DMS153 treated with DMSO at 0.1 percent for 48 hours (cell line): ENCODE measurements around the gene USH1G.
"Not testable (repeated sequence)": the region's sequence is repeated elsewhere in the genome, so short reads cannot be mapped to it uniquely, and the experiment has no call there.

Experiments
- DNase-seq: peaks from one replicate; lab custom pipeline; 2025; ENCODE audit not compliant: unreplicated experiment; lab: John Stamatoyannopoulos, UW

Gene USH1G

DNA sequence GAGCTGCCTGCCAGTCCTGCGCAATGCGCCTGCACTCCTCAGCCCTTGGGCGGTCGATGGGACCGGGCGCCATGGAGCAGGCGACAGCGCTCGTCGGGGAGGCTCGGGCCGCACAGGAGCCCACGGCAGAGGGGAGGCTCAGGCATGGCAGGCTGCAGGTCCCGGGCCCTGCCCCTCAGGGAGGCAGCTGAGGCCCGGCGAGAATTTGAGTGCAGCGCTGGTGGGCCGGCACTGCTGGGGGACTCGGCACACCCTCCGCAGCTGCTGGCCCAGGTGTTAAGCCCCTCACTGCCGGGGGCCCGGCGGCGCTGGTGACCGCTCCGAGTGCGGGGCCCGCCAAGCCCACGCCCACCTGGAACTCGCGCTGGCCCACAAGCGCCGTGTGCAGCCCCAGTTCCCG lies 16.0 kb downstream of the USH1G start:
- no peak for DNase-seq

DNA sequence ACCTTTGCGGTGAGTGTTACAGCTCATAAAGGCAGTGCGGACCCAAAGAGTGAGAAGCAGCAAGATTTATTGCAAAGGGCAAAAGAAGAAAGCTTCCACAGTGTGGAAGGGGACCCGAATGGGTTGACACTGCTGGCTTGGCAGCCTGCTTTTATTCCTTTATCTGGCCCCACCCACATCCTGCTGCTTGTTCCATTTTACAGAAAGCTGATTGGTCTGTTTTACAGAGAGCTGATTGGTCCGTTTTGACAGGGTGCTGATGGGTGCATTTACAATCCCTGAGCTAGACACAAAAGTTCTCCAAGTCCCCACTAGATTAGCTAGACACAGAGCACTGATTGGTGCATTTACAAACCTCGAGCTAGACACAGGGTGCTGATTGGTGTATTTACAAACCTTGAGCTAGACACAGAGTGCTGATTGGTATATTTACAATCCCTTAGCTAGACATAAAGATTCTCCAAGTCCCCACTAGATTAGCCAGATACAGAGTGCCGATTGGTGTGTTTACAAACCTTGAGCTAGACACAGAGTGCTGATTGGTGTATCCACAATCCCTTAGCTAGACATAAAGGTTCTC lies 16.8 kb downstream of the USH1G start:
- DNase-seq: not testable (repeated sequence)

DNA sequence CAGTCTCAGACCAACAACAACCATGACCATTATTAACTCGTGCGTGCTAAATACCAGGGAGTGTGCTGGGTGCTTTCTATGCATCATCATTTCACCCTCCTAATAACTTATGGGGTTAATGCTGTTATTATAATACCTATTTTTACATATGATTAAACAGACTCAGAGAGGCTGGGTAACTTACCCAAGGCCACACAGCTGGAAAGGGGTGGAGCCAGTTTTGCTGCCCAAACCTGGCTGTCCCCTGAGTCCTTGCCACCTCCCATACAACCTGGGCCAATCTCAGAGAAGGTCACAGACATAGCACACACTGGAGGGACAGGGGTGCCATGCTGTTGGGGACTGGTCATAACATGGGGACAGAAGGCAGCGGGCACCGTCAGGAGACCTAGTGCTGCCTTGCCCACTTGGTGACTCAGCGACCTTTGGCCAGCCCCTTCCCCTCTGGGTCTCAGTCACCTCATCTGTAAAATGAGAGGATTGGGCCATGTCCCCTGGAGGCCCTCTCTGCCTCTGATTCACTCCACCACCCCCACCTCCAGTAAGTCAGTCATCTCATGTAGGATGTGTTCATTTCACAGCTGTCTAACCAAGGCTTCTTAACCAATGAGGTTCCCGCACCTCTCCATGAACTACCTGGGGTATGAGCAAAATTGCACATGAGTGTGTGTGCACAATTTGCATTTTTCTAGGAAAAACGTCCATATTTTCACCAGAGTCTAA lies 18.2 kb downstream of the USH1G start:
- no peak for DNase-seq

DNA sequence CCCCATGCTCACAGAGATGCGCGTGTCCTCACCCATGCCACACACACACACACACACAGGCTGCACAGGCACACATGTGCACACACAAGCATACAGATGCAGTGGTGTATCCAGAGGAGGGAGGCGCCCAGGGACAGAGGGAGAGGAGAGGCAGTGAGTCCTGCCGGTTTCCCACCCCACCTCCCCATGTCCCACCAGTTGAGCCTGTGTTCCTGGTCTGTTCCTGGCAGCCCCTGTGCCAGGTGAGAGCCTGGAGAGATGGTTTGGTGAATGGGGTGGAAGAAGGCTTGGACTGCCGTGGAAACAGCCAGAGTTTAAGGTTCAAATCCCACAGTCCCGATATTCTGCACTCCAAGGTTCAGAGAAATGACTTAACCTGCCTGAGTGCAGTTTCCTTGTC lies 19.4 kb downstream of the USH1G start:
- DNase-seq: no peak

DNA sequence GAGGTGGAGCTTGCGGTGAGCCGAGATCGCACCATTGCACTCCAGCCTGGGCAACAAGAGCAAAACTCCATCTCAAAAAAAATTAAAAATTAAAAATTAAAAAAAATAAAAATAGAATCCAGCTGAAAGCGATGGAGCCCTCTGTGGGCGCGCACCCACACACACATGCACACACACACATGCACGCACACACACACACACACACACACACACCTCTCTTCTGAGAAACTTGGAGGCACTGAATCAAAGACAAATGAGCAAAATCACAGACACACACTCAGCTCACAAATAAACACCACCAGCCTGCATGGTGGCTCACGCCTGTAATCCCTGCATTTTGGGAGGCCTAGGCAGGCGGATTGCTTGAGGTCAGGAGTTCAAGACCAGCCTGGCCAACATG lies 20.0 kb downstream of the USH1G start:
- DNase-seq: no peak

DNA sequence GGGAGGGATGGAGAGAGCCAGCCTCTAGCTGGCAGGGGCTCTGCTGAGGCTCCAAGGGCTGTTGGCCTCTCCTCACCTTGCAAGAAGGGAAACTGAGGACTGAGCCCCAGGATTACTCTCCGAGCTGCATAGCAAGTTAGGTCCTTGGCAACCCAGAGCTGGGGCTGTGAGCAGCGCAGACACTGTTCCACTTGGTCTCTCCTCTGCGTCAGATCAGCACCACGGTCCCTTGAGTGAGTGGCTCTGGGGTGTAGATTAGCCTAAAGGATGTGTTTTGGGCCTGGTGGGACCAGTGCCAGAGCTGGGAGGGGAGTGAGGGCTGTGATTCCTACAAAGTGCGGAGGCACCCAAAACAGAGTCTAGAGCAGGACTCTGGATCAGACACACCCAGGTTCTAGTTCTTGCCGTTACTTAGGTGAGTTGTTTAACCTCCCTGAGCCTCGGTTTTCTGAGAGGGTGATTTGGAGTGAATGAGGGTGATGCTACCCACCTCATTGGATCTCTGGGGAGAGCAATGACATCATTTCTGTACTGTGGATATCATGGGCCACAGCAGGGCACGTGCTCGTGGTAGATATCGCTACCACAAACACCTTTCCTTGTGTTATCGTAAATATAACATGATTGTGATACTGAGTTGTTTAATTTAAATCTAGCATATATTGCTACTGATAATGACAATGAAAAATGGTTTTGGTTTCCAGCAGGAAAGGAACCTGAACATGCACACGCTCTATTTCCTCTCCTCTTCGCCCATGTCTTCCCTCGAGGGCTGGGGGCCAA lies 21.5 kb downstream of the USH1G start:
- no peak for DNase-seq

DNA sequence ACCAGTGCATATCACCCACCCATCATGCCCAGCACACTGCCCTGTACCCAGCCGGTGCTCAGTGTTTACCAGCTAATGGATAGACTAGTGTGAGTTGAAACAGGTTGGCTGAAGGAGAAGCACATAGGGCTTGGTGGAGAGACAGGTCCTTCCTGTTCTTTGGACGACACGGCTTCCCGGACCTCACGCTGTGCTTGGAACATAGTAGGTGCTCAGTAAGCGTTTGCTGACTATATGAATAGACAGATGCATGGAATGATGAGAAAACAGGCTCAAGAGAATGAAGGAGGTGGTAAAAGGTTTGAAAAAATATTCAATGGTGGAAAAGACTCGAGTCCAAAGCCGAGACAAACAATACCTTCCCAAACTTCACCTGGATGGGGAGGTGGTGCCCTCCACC lies 22.8 kb downstream of the USH1G start:
- no peak for DNase-seq

DNA sequence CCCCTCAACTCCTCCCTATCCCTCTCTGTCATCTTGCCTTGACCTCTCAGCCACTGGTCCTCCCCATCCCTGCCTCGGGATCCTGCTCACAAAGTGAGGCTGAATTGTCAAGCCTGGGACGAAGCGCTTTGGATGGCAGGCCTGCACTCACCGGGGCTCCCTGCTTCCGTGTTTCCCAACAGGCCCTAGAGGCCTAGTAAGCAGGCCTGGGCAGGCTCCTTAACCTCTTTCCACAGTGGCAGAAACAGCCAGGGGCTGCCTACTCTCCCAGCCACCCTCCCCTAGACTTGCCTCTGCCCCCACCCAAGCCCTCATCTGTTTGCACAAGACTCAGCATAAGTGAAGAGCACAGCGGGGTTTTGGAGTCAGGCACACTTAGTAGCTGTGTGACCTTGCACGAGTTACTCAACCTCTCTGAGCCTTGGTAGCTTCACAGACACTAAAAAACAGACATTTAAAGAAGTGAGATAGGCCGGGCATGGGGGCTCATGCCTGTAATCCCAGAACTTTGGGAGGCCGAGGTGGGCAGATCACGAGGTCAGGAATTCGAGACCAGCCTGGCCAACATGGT lies 24.6 kb downstream of the USH1G start:
- DNase-seq: no peak

DNA sequence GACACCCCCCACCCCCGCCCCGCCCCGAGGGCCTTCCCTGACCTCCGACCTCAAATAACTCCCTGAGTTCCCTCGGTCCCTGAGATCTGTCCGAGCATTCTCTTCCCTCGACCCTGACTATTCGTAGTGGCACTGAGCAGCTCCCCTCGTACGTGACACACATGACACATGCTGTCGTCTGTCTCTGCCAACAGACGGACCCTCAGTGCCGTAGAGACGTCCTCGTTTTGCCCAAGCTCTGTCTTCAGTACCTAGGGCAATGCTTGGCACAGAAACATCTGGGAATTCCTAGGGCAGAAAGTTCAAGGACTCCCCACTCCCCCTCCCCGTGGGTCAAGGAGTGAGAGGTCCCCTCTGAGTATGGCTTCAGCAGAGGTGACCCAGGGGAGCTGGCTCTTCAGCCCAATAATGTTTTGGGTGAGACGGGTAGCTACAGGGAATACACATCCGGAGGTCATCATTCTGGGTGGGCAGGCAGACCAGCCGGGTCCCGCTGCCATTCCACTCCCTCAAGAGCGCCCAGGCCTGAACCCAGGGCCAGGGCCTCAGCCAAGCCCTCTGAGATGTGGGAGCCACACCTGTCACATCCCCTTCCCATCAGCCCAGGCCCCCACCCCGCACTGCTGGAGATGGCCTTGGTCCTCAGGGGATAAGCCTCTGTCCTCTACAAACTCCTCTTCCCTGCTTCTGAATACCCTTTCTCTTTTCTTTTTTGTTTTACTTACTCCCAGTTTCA lies 29.0 kb downstream of the USH1G start:
- no peak for DNase-seq

DNA sequence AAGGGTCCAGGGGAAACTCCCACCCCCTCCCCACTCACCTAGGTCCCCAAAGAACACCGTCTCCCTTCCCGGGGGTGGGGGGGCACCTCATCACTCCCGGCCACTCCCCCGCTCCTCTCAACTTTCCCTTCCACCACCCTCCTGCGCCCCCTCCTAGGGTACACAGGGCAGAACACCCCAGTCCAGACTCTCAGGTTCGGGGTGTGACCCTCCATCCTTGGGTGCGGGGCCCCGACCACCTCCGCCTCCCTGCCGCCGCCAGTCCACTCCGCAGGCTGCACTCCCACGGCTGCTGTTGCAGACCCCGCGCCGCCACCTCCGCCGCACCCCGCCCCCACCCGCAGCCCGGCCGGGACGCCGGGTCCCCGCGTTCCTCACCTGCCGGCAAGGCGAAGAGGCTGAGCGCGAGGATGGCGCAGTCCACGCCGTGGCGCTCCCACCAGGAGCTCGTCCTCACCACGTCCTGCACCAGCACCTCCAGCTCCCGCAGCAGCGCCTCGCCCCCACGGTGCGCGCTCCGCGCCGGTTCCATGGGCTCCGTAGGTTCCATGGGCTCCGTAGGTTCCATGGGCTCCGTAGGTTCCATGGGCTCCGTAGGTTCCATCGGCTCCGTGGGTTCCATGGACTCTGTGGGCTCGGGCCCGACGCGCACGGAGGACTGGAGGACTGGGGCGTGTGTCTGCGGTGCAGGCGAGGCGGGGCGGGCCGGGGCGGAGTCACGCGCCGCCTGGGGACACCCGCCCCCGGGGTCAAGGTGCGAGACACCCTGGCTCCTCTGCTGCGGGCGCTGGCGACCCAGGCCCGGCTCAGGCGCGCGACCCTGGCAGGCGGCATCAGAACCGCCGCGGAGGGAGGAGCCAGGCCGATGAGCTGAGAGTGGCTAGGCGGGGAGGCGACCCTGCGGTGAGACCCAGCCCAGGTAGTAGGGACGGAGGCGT lies 29.8 kb downstream of the USH1G start, which contains the start of gene FADS6:
Gene FADS6, minus strand, starts transcription at position 660 of the 938 bp plus-strand sequence. Its CDS starts 38 bp downstream, at position 622.
- no peak for DNase-seq

DNA sequence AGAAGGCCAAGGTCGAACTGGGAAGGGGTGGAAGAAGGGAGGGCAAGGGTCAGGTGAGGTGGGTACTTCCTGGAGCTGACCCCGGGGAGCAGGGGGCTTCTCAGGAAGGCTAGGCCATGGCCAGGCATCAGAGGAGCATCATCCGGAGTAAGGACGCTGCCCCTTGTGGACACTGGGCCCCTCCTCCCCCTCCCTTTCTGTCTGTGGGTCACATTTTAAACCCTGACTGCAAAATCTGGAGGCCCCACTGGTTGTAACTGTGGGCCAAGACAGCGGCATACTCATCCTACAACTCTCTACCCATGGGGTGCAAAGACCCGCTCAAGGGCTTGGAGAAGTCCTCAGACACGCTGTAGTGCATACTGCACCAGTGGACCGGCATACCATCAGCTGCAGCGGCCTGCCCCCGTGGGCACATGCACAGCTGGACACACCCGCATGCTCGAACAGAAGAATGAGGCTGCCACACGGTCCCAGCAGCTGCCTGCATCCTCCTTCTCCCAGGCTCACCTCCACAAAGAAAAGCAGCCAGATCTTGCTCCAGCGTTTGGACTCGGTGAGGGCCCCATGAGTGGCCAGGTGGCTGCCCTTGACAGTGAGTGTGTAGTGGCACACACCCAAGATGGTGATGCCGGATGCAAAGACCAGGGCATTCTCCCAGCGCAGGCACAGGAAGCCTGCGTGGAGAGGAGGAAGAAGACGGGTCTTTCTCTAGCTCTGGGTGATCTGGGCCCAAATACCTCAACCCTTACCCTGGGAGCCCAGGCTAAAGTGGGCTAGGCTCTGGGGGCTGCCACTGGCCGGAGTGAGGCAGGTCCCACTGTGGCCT lies 30.8 kb downstream of the USH1G start:
- DNase-seq: no peak

DNA sequence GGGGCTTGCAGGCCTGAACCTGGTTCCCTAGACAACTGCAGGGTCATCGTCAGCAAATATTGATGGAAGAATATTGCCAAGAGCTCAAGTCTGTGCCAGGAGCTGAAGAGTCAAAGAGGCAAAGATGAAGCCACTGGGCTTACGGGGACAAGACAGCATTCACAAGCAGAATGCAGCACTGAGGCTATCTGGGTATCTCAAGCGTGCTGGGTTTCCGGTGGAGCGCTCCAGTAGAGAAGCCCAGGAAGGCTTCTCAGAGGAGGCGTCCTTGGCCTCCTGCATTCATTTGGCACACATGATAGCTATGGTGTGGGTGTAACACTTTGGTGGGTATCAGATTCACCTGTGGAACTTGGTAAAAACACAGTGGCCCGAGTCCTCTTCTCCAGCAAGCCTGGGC lies 32.5 kb downstream of the USH1G start:
- no peak for DNase-seq

DNA sequence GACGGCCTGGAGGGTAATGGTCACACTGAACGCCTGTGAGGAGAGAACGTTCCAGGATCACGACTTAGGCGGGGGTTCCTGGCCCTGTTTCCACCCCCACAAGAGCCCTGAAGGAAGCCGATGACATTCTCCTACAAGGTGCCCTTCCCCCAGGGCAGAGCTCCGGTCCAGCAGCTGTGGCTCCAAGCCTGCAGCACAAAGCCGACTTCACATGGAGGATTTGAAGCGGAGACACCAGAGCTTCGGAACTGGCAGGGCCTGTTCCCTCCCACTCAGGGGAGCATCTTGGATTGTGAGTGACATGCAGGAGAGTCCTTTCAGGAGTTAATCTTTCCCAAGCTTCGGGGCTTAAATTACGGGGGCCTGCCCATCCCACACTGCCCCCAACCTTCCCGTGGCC lies 34.6 kb downstream of the USH1G start:
- DNase-seq: no peak

DNA sequence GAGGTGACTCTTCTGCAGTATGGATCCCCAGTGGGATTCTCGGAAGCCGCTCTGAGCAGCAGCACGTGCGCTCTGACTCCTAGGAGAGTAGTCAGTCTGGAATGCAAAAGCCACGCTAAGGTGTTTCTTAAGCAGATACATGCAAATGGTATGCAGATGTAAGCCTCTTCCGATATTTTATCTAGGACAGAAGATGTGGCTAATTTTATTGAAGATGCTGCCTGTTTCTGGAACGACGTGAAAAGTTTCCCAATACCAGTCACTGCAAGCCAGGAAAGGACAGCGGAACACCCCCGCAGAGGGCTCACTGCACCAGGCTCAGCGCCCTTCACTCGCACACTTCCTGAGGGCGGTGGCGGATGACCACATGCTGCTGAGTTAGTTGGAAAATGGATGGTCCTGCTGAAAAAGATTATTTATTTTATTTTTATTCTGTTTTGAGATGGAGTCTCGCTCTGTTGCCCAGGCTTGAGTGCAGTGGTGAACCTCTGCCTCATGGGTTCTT lies 39.8 kb downstream of the USH1G start:
- no peak for DNase-seq

DNA sequence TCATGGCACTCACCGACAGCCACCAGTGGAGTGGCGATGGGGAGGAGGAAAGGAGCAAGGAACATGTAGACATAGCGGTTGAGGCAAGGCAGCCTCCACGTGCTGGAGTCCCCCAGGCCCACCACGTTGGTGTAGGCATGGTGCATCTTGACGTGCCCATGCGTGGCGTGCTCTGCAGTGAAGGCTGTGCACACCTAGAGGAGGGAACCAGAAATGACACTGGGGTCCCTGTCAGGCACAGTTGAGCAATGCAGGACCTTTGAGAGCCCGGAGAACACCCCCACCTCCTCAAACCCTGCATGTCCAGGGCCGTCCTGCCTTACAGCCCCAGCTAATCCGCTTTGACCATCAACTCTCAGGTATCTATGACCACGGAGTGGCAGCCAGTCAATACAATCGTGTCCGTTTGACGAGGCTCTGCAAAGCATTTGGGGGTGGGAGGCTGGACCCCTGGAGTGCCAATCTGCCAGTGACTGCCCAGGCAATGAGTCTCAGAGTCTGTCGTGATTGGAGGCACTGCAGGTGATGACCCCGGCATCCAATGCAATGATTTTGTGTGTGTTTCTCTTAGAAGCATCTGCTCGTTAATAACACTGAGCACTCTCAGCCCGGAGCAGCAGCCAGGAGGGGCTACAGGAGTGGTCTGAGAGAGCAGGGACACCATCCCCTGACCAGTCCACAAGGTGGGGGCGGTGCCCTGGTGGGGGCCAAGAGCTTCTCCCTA lies 40.4 kb downstream of the USH1G start:
- DNase-seq: no peak

DNA sequence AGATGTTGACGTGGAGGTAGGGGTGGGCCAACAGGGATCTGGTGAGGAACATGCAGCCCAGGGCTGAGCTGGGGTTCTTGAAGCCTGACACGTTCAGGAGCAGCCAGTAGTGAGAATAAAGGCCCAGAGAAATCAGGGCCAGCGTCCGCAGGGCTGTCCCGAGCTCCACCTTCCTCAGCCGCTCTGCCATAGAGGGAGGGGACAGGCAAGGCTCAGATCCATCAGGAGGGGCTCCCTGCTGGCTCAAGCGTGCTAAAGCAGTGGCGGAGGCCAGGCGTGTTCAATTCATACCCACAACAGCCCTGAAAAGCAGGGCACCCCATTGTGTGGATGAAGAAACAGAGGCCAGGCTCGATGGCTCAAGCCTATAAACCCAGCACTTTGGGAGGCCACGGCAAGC lies 42.0 kb downstream of the USH1G start:
- no peak for DNase-seq

DNA sequence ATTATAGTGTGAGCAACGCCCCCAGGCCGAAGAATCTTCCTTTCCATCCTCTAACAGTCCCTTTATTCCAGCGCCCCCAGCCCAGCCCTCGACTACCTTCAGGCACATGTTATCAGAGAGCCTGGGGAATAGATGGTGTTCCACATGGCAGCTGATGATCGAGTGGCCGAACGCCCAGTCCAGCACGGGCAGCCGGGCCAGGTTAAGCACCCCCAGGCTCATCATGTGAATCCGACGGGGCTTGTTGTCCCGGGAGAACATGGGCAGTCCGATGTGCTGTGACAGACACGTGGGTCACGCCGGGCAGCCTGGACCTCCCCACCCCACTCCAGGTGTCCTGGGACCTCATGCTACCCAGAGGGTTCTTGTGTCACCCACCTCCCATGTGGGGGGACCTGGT lies 43.7 kb downstream of the USH1G start:
- DNase-seq: no peak

DNA sequence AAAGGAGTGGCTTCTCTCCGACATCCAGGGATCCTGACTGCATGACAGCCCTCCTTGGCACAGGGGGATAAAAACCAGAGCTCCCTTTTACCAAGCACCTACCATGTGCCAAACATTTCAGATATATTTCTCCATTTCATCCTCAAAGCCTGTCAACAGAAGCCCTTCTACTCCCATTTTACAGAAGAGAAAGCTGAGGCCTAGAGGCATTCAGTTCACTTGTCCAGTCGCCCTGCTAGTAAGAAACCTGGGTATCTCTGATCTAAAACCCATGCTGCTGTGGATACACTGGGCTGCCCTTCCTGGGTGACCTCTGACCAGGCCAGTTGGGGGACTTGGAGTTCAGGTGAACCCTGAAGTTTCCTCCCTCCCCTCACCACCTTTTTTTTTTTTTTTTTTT lies 44.4 kb downstream of the USH1G start:
- DNase-seq: no peak
